NT2/D1 (cell line): Measurements from ENCODE around the gene DEDD.

Experiments used
- SUZ12 ChIP-seq: IDR thresholded peaks from 2 replicates; pipeline ENCODE4 v1.6.1; 2011; ENCODE audit not compliant: insufficient read length, insufficient read depth; ENCODE audit errors: extremely low read depth
- YY1 ChIP-seq: IDR thresholded peaks from 2 replicates; pipeline ENCODE4 v1.6.1; 2011; ENCODE audit not compliant: insufficient read length, insufficient read depth
- ZNF274 ChIP-seq: IDR thresholded peaks from 2 replicates; pipeline ENCODE4 v1.6.1; 2011; ENCODE audit warnings: mild to moderate bottlenecking, low read depth, low read length

DNA sequence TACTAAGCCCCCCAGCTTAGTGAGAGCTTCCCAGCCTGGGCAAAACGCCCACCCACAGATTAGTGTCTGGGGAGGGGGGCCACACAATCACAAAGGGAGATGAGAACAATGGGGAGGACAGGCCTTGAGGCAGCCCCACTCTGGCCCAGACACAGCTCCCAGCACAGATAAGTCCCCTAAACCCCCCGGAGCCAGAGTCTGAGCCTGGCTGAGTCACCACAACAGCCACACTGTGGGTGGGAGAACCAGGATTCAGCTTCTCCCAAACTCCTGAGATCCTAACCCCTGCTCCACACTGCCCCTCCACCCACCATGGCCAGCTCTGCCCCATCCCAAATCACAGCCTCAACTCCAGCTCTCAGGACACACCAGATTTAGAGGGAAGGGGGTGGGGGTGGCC is 47.3 kb downstream of the DEDD start:
- TF ChIP-seq SUZ12 (no peak), YY1 (no peak), ZNF274 (no peak)
